ENCODE results near the gene TEX29. TPM values are rescaled to one million over a fixed set of nuclear protein-coding genes. Genes with fewer than 3 reads are reported as not detected.

Gene TEX29
- total RNA-seq, 1 donor from 2014 or later = 1.6 TPM

- ATAC-seq (no peak), DNase-seq (ENCODE audit: low spot score) (peak; percentile 38)
- intact Hi-C loops (cut with DNase I) = no loop called here
These were observed 2.7 kb upstream of the TEX29 start for GRCh38 chr13:111317571-111318345.

DNA sequence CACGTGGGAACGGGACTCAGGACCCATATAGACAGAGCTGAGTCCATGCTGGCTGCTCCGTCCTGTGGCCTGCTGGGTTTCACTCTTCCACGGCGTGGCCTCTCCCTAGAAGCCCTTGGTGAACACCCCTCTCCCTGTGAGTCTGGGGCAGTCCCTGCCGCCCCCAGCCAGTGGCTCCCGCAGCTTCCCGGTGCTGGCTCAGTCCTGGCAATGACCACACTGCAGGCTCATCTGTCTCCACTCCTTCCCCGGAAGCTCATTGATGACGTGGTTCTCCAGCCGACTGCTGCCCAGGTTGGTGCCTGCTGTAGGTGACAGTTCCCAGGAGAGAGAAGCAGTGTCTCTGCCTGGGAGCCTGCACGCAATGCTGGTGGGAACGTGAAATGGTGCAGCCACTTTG, 2.1 kb upstream of the TEX29 start:
- DNase-seq (ENCODE audit: low spot score) = peak; percentile 41
- no peak for ATAC-seq
- intact Hi-C loops (cut with DNase I) = no loop called here

DNA sequence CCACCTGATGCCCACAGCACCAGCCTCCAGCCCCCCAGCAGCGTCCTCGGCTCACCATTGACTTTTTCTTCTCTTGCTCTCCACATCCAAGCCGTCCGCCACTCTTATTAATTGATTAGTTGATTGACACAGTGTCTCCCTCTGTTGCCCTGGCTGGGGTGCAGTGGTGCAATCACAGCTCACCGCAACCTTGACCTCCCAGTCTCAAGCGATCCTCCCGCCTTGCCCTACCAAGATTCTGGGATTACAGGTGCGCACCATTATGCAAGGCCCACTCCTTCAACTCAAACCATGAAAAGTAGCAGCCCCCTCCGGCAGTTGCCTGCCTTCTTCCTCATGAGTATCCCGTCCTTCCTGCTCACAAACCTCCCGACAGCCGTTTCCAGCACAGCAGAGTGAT, 921 bp upstream of the TEX29 start:
- DNase-seq (ENCODE audit: low spot score) (no peak), ATAC-seq (no peak)
- intact Hi-C loops (cut with DNase I) = no loop called here

- no peak for DNase-seq (ENCODE audit: low spot score)
- ATAC-seq = no peak
- intact Hi-C loops (cut with DNase I) = no loop called here
These were observed 1.8 kb downstream of the TEX29 start for GRCh38 chr13:111322001-111322915.

DNA sequence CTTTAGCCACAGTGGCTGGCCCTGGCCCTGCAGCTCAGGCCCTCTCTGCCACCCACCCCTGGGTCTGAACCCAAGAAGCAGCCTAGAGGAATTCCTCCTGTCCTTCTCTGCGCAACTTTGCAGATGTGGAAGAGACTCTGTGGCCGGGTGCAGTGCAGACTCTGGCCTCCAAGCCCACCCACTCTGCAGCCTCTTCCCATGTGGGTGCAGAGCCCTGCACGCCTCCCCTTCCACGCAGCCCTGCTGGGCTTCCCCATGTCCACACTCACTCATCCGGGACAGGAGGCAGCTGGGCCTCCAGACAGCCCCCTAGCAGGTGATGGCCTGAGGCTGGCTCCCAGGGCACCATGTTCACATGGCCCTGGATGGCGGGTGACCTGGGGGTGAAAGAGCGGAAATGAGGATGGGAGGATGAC, 2.5 kb downstream of the TEX29 start:
- intact Hi-C loops (cut with DNase I) = no loop called here
- no peak for ATAC-seq
- DNase-seq (ENCODE audit: low spot score) = no peak

- intact Hi-C loops (cut with DNase I) = no loop called here
- no peak for ATAC-seq
- DNase-seq (ENCODE audit: low spot score) = no peak
These were observed 3.1 kb downstream of the TEX29 start for GRCh38 chr13:111323549-111323948.

GRCh38 chr13:111323950-111324651, 3.7 kb downstream of the TEX29 start:
- DNase-seq (ENCODE audit: low spot score) (no peak), ATAC-seq (no peak)
- intact Hi-C loops (cut with DNase I) = no loop called here

- DNase-seq (ENCODE audit: low spot score) = no peak
- ATAC-seq = no peak
- intact Hi-C loops (cut with DNase I) = no loop called here
These were observed 4.3 kb downstream of the TEX29 start for GRCh38 chr13:111324736-111325135.

- intact Hi-C loops (cut with DNase I) = no loop called here
- ATAC-seq (no peak), DNase-seq (ENCODE audit: low spot score) (no peak)
These were observed 4.9 kb downstream of the TEX29 start for GRCh38 chr13:111325146-111325890.

- ATAC-seq (no peak), DNase-seq (ENCODE audit: low spot score) (no peak)
- intact Hi-C loops (cut with DNase I) = no loop called here
These were observed 5.6 kb downstream of the TEX29 start for GRCh38 chr13:111325941-111326620.

- DNase-seq (ENCODE audit: low spot score) (no peak), ATAC-seq (no peak)
- intact Hi-C loops (cut with DNase I) = no loop called here
These were observed 6.2 kb downstream of the TEX29 start for GRCh38 chr13:111326621-111326965.

- no peak for ATAC-seq
- intact Hi-C loops (cut with DNase I) = no loop called here
- no peak for DNase-seq (ENCODE audit: low spot score)
These were observed 6.7 kb downstream of the TEX29 start for GRCh38 chr13:111326981-111327642.

GRCh38 chr13:111327730-111328573, 7.5 kb downstream of the TEX29 start:
- intact Hi-C loops (cut with DNase I) = no loop called here
- ATAC-seq = no peak
- no peak for DNase-seq (ENCODE audit: low spot score)

DNA sequence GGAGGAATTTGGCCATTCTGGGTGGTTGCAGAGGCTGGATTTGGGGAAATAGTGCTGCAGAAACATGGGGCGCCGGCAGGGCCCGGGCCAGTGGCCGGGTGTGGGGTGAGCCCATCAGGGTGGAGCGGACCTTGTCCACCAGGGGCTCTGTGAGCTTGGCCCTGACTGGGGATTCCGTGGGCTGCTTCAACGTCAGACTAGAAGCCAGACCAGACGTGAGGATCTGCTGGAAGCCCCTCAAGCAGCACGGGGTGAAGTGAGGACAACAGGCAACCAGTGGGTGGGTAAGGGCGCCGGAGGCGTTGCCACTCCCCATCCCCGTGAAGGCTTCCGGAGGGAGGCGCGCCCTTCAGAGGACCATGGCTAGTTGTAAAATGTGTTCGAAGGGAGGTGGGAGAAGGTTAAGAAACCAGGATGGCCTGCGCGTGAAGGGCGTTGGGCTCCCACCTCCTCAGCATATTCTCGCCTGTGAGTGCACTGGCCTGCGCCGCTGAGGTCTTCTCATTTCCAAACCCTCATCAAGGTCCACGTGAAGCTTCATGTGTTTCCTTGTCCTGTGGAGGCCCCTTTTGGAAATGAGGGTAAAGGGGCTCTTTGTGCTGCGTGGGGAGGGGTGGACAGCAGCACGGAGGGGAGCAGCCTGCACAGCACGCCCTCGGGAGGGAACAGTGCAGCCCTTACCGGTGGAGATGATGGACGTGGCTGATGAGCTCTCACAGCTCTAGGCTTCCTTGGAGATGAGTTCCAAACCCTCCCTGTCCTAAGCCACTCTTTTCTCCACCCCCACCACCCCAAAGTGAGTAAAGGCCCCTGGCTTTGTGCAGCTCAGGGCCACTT, 8.3 kb downstream of the TEX29 start:
- intact Hi-C loops (cut with DNase I) = no loop called here
- DNase-seq (ENCODE audit: low spot score) (no peak), ATAC-seq (no peak)

DNA sequence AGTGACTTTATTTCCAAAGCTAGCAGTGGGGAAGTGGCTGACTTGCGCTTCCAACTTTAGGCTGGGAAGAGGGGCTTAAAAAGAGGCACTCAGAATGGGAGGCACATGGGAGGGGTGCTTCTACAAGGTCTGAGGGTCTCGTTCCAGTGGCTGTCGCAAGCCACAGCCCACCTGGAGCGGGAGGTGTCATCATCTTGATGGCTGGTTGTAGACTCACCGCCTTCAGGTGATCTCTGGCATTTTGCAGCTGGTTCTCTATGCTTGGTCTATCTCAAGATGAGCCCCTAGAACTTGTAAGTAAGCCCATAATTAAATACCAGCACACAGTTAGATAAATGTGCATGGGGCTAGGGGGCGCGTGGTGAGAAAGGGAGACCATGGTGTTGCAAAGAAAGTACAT, 9.2 kb downstream of the TEX29 start:
- no peak for ATAC-seq
- intact Hi-C loops (cut with DNase I) = no loop called here
- DNase-seq (ENCODE audit: low spot score) = no peak

GRCh38 chr13:111330066-111330610, 9.7 kb downstream of the TEX29 start:
- intact Hi-C loops (cut with DNase I) = no loop called here
- DNase-seq (ENCODE audit: low spot score) = no peak
- ATAC-seq = no peak

Data from sciatic nerve (tissue), 2 donors.